DOHH2 (cell line): ENCODE data around the gene DNPEP.

Source experiments
- H3F3A ChIP-seq: fragments of 200-600 bp; sonication (generic), shearing (Covaris generic); 2 replicates; pipeline ENCODE4 v1.6.0; 2016; ENCODE audit warnings: antibody characterized with exemption, mild to moderate bottlenecking; ENCODE audit not compliant: control insufficient read depth, insufficient read depth
- H3K27ac ChIP-seq: fragments of 200-600 bp; sonication (generic); 2 replicates; pipeline ENCODE4 v1.5.1; 2014; ENCODE audit warnings: low read depth, mild to moderate bottlenecking, low read length, moderate library complexity
- H3K27me3 ChIP-seq: fragments of 200-600 bp; sonication (generic); 2 replicates; pipeline ENCODE4 v1.6.1; 2014; ENCODE audit warnings: mild to moderate bottlenecking, low read length, mixed read lengths; ENCODE audit not compliant: control insufficient read depth
- H3K36me3 ChIP-seq: fragments of 200-600 bp; sonication (generic); 2 replicates; pipeline ENCODE4 v1.6.1; 2014; ENCODE audit warnings: mild to moderate bottlenecking, low read length, moderate library complexity, mixed read lengths; ENCODE audit not compliant: control insufficient read depth
- H3K4me1 ChIP-seq: fragments of 200-600 bp; sonication (generic); 2 replicates; pipeline ENCODE4 v1.6.1; 2014; ENCODE audit warnings: mild to moderate bottlenecking, low read length, mixed read lengths; ENCODE audit not compliant: control insufficient read depth
- H3K4me2 ChIP-seq: fragments of 200-600 bp; sonication (generic); 2 replicates; pipeline ENCODE4 v1.6.0; 2014; ENCODE audit warnings: mild to moderate bottlenecking, low read length, moderate library complexity
- H3K4me3 ChIP-seq: fragments of 200-600 bp; sonication (generic); 2 replicates; pipeline ENCODE4 v1.5.1; 2014; ENCODE audit warnings: mild to moderate bottlenecking, low read length, mixed read lengths
- H3K79me2 ChIP-seq: fragments of 200-600 bp; sonication (generic); 2 replicates; pipeline ENCODE4 v1.6.1; 2014; ENCODE audit warnings: mild to moderate bottlenecking, low read length, mixed read lengths; ENCODE audit not compliant: control insufficient read depth
- H3K9me2 ChIP-seq: fragments of 200-600 bp; sonication (generic); replicated peaks from 2 replicates; pipeline ENCODE4 v1.6.1; 2014; ENCODE audit warnings: mild to moderate bottlenecking, low read length, mixed read lengths; ENCODE audit not compliant: control insufficient read depth
- H3K9me3 ChIP-seq: fragments of 200-600 bp; sonication (generic); 2 replicates; pipeline ENCODE4 v1.6.1; 2014; ENCODE audit warnings: antibody characterized with exemption, low read length, mixed read lengths; ENCODE audit not compliant: control insufficient read depth, insufficient read depth
- H4K20me1 ChIP-seq: fragments of 200-600 bp; sonication (generic); 2 replicates; pipeline ENCODE4 v1.6.0; 2014; ENCODE audit warnings: low read depth, mild to moderate bottlenecking, antibody characterized with exemption, low read length, moderate library complexity; ENCODE audit not compliant: control insufficient read depth, insufficient read depth
- CTCF ChIP-seq: fragments of 200-600 bp; sonication (generic); IDR thresholded peaks from one replicate; pipeline ENCODE4 v1.5.1; 2014; ENCODE audit warnings: antibody characterized with exemption, mild to moderate bottlenecking, low read depth, low read length; ENCODE audit not compliant: poor library complexity, severe bottlenecking
- EZH2phosphoT487 ChIP-seq: fragments of 200-600 bp; sonication (generic); IDR thresholded peaks from 2 replicates; pipeline ENCODE4 v1.6.1; 2017; ENCODE audit warnings: borderline replicate concordance, mild to moderate bottlenecking, antibody characterized with exemption, low read length, moderate library complexity, mixed read lengths

The DNPEP gene

GRCh38 chr2:219406861-219407230, 19.1 kb upstream of the DNPEP start:
- H3K79me2 ChIP-seq: no peaks in the 10 kb centered on the region
- H3K4me1 ChIP-seq: no peaks in the 10 kb centered on the region
- H3K27ac ChIP-seq: no peak overlapping the region
- no peaks in the 10 kb centered on the region for H3K9me3 ChIP-seq
- H3K9me2 ChIP-seq: no peaks in the 10 kb centered on the region
- H3K4me3 ChIP-seq: no peak overlapping the region
- no peaks in the 10 kb centered on the region for H3F3A ChIP-seq
- H4K20me1 ChIP-seq: no peaks in the 10 kb centered on the region
- no peak overlapping the region for H3K4me2 ChIP-seq
- H3K27me3 ChIP-seq: 0 out of 2 replicates have a peak, but pooled peaks cover 3% of the 10 kb centered on the region
- no peaks in the 10 kb centered on the region for H3K36me3 ChIP-seq
- TF ChIP-seq CTCF: no peak
- TF ChIP-seq EZH2phosphoT487: no peak

GRCh38 chr2:219405958-219406860, 18.5 kb upstream of the DNPEP start:
- TF ChIP-seq EZH2phosphoT487 (no peak), CTCF (no peak)
- Histone ChIP-seq H3K4me1 (no peaks in the 10 kb centered on the region), H3K9me3 (no peaks in the 10 kb centered on the region), H3F3A (no peaks in the 10 kb centered on the region), H3K27ac (no peak overlapping the region), H4K20me1 (no peaks in the 10 kb centered on the region), H3K9me2 (no peaks in the 10 kb centered on the region), H3K36me3 (no peaks in the 10 kb centered on the region), H3K4me2 (no peak overlapping the region), H3K27me3 (0 out of 2 replicates have a peak, but pooled peaks cover 3% of the 10 kb centered on the region), H3K79me2 (no peaks in the 10 kb centered on the region), H3K4me3 (no peak overlapping the region)

- H3F3A ChIP-seq: no peaks in the 10 kb centered on the region
- no peak overlapping the region for H3K27ac ChIP-seq
- no peaks in the 10 kb centered on the region for H3K79me2 ChIP-seq
- 0 out of 2 replicates have a peak, but pooled peaks cover 3% of the 10 kb centered on the region for H3K27me3 ChIP-seq
- no peak overlapping the region for H3K4me2 ChIP-seq
- no peaks in the 10 kb centered on the region for H3K9me3 ChIP-seq
- TF ChIP-seq CTCF (no peak), EZH2phosphoT487 (no peak)
- no peak overlapping the region for H3K4me3 ChIP-seq
- H3K9me2 ChIP-seq: no peaks in the 10 kb centered on the region
- no peaks in the 10 kb centered on the region for H3K36me3 ChIP-seq
- no peaks in the 10 kb centered on the region for H3K4me1 ChIP-seq
- no peaks in the 10 kb centered on the region for H4K20me1 ChIP-seq
These were observed 17.7 kb upstream of the DNPEP start for GRCh38 chr2:219405451-219405850.
